HEK293 (cell line): ENCODE measurements around the gene GCNT2.

Source experiments
- CTCF ChIA-PET: fragments of 350-600 bp; formaldehyde crosslinking; extraction: SDS; loops from one replicate; lab custom pipeline; 2021; ENCODE audit warnings: antibody characterized with exemption; lab: Yijun Ruan, JAX
- POLR2A ChIA-PET: fragments of 300-600 bp; formaldehyde crosslinking; extraction: SDS; loops from one replicate; lab custom pipeline; 2020; ENCODE audit warnings: antibody characterized with exemption, inconsistent platforms; lab: Yijun Ruan, JAX
- H3K27ac ChIP-seq: fragments of 200-500 bp; sonication (Bioruptor generic); 2 replicates; pipeline ENCODE4 v1.5.1; 2014; ENCODE audit warnings: low read depth, low read length, control low read depth, inconsistent platforms; ENCODE audit errors: extremely low read depth
- H3K36me3 ChIP-seq, 2 experiments: fragments of 200-500 bp in 1 of 2; sonication (Bioruptor generic) in 1 of 2; 1 replicate in 1 of 2; 2 replicates in 1 of 2; pipeline ENCODE4 v1.5.1; 2014 to 2017; ENCODE audit warnings: inconsistent platforms in 2 of 2, low read length in 2 of 2; ENCODE audit not compliant: control insufficient read depth in 2 of 2, insufficient read depth in 1 of 2
- H3K4me1 ChIP-seq: fragments of 200-500 bp; sonication (Bioruptor generic); 2 replicates; pipeline ENCODE4 v1.5.1; 2014; ENCODE audit warnings: mild to moderate bottlenecking, low read length, inconsistent platforms; ENCODE audit not compliant: control insufficient read depth, insufficient read depth
- H3K4me3 ChIP-seq: 2 replicates; pipeline ENCODE4 v1.5.1; 2011; ENCODE audit warnings: low read depth, mild to moderate bottlenecking, control low read depth, low read length, moderate library complexity
- H3K9me3 ChIP-seq: fragments of 200-500 bp; sonication (Bioruptor generic); 2 replicates; pipeline ENCODE4 v1.5.1; 2014; ENCODE audit warnings: low read depth, low read length, inconsistent platforms; ENCODE audit not compliant: control insufficient read depth, insufficient read depth
- ELK4 ChIP-seq: IDR thresholded peaks from 2 replicates; pipeline ENCODE4 v1.6.1; 2011; ENCODE audit warnings: mild to moderate bottlenecking, low read depth, low read length, borderline replicate concordance
- GLIS2 ChIP-seq: fragments of 450-650 bp; formaldehyde crosslinking; IDR thresholded peaks from 2 replicates; pipeline ENCODE4 v1.5.1; 2016; ENCODE audit warnings: missing biosample characterization, missing genetic modification characterization
- PRDM10 ChIP-seq: fragments of 450-650 bp; formaldehyde crosslinking; IDR thresholded peaks from 2 replicates; pipeline ENCODE4 v1.5.1; 2016; ENCODE audit warnings: missing biosample characterization, missing genetic modification characterization
- REST ChIP-seq: fragments of 450-650 bp; formaldehyde crosslinking; IDR thresholded peaks from 2 replicates; pipeline ENCODE4 v1.5.1; 2016; ENCODE audit warnings: missing biosample characterization, missing genetic modification characterization
- ZBTB1 ChIP-seq: fragments of 450-650 bp; formaldehyde crosslinking; IDR thresholded peaks from 2 replicates; pipeline ENCODE4 v1.5.1; 2016; ENCODE audit warnings: missing biosample characterization, missing genetic modification characterization
- ZBTB10 ChIP-seq: fragments of 450-650 bp; formaldehyde crosslinking; IDR thresholded peaks from 2 replicates; pipeline ENCODE4 v1.5.1; 2016; ENCODE audit warnings: missing biosample characterization, missing genetic modification characterization
- ZBTB20 ChIP-seq: fragments of 450-650 bp; formaldehyde crosslinking; IDR thresholded peaks from 2 replicates; pipeline ENCODE4 v1.5.1; 2016; ENCODE audit warnings: missing biosample characterization, missing genetic modification characterization
- ZNF138 ChIP-seq: fragments of 450-650 bp; formaldehyde crosslinking; IDR thresholded peaks from 2 replicates; pipeline ENCODE4 v1.5.1; 2016; ENCODE audit warnings: missing biosample characterization, missing genetic modification characterization, borderline replicate concordance
- ZNF148 ChIP-seq: fragments of 450-650 bp; formaldehyde crosslinking; IDR thresholded peaks from 2 replicates; pipeline ENCODE4 v1.5.0; 2017; ENCODE audit warnings: missing biosample characterization, missing genetic modification characterization, borderline replicate concordance
- ZNF169 ChIP-seq: fragments of 450-650 bp; formaldehyde crosslinking; IDR thresholded peaks from 2 replicates; pipeline ENCODE4 v1.5.1; 2016; ENCODE audit warnings: missing biosample characterization, missing genetic modification characterization
- ZNF26 ChIP-seq: fragments of 450-650 bp; formaldehyde crosslinking; IDR thresholded peaks from 2 replicates; pipeline ENCODE4 v1.5.1; 2016; ENCODE audit warnings: missing biosample characterization, missing genetic modification characterization
- ZNF324 ChIP-seq: fragments of 450-650 bp; formaldehyde crosslinking; IDR thresholded peaks from 2 replicates; pipeline ENCODE4 v1.5.1; 2016; ENCODE audit warnings: missing biosample characterization, missing genetic modification characterization
- ZNF335 ChIP-seq: fragments of 450-650 bp; formaldehyde crosslinking; conservative IDR thresholded peaks from 2 replicates; pipeline ENCODE4 v1.5.1; 2016; ENCODE audit warnings: missing biosample characterization, missing genetic modification characterization
- ZNF416 ChIP-seq: fragments of 450-650 bp; formaldehyde crosslinking; IDR thresholded peaks from 2 replicates; pipeline ENCODE4 v1.5.1; 2016; ENCODE audit warnings: missing biosample characterization, missing genetic modification characterization
- ZNF501 ChIP-seq: fragments of 450-650 bp; formaldehyde crosslinking; IDR thresholded peaks from 2 replicates; pipeline ENCODE4 v1.5.1; 2016; ENCODE audit warnings: missing biosample characterization, missing genetic modification characterization
- ZNF629 ChIP-seq: fragments of 450-650 bp; formaldehyde crosslinking; IDR thresholded peaks from 2 replicates; pipeline ENCODE4 v1.5.1; 2017; ENCODE audit warnings: missing biosample characterization, missing genetic modification characterization
- ZNF777 ChIP-seq: fragments of 450-650 bp; formaldehyde crosslinking; IDR thresholded peaks from 2 replicates; pipeline ENCODE4 v1.5.1; 2017; ENCODE audit warnings: missing biosample characterization, missing genetic modification characterization, borderline replicate concordance
- ZNF843 ChIP-seq: fragments of 450-650 bp; formaldehyde crosslinking; IDR thresholded peaks from 2 replicates; pipeline ENCODE4 v1.5.1; 2016; ENCODE audit warnings: missing biosample characterization, missing genetic modification characterization
- ZSCAN5A ChIP-seq: fragments of 450-650 bp; formaldehyde crosslinking; IDR thresholded peaks from 2 replicates; pipeline ENCODE4 v1.5.1; 2016; ENCODE audit warnings: missing biosample characterization, missing genetic modification characterization
- ZXDB ChIP-seq: fragments of 450-650 bp; formaldehyde crosslinking; IDR thresholded peaks from 2 replicates; pipeline ENCODE4 v1.5.1; 2016; ENCODE audit warnings: missing biosample characterization, missing genetic modification characterization

The GCNT2 gene

GRCh38 chr6:10543488-10543887 lies 22.3 kb downstream of the GCNT2 start (continued):
- TF ChIP-seq ZNF26 (tag by site-specific recombination) (no peak), ZNF843 (tag by site-specific recombination) (no peak), GLIS2 (tag by site-specific recombination) (no peak)

- ChIA-PET POLR2A (interaction anchor here (0.7 to 1.2 kb wide), 2 partner anchors 10 to 177 kb away, joined by 3 read pairs; partner anchors contain the start of gene TMEM14C), CTCF (interaction anchor here (1.2 kb wide), 1 partner anchor 25 kb away, joined by 3 read pairs; no protein-coding TSS in a partner anchor)
- Histone ChIP-seq H3K4me1 (no peaks in the 10 kb centered on the region), H3K4me3 (no peak overlapping the region), H3K36me3 (peaks cover 0 to 4% of the 10 kb centered on the region in 2 experiments; a peak in 1 of 3 replicates), H3K9me3 (no peaks in the 10 kb centered on the region), H3K27ac (no peak overlapping the region)
- no peak for TF ChIP-seq ZNF148 (tag by site-specific recombination)
- no peak for TF ChIP-seq ZNF501 (tag by site-specific recombination)
- no peak for TF ChIP-seq ZNF416 (tag by site-specific recombination)
- no peak for TF ChIP-seq ZBTB20 (tag by site-specific recombination)
- TF ChIP-seq ZXDB (tag by site-specific recombination), result no peak
- TF ChIP-seq ELK4, result no peak
- TF ChIP-seq ZBTB10 (tag by site-specific recombination), result no peak
- TF ChIP-seq ZNF138 (tag by site-specific recombination), result no peak
- TF ChIP-seq ZNF629 (tag by site-specific recombination), result no peak
- TF ChIP-seq ZSCAN5A (tag by site-specific recombination), result no peak
- TF ChIP-seq PRDM10 (tag by site-specific recombination), result no peak
- no peak for TF ChIP-seq ZNF169 (tag by site-specific recombination)
- TF ChIP-seq ZNF324, result no peak
- no peak for TF ChIP-seq ZBTB1 (tag by site-specific recombination)
- TF ChIP-seq REST (tag by site-specific recombination), result no peak
- no peak for TF ChIP-seq ZNF777 (tag by site-specific recombination)
- TF ChIP-seq ZNF335, result no peak
Measured at GRCh38 chr6:10545482-10545881, 24.3 kb downstream of the GCNT2 start.
